H54 (cell line): ENCODE results near the gene LRRC4C.

Source experiments
- DNase-seq: peaks from one replicate; pipeline ENCODE4 v3.0.0; 2011; ENCODE audit warnings: low spot score, mixed read lengths; ENCODE audit not compliant: insufficient read length
- FAIRE-seq: peaks from 3 replicates; lab custom pipeline; 2011; peaks lifted over from hg19 to GRCh38; lab: Jason Lieb, UNC
- POLR2A ChIP-seq: IDR thresholded peaks from 2 replicates; pipeline ENCODE4 v1.6.1; 2011; ENCODE audit warnings: low read depth, mild to moderate bottlenecking, low read length

LRRC4C gene

GRCh38 chr11:40100781-40101180 lies 1358.7 kb downstream of the LRRC4C start:
- no peak for FAIRE-seq
- no peak for TF ChIP-seq POLR2A
- DNase-seq: no peak

- DNase-seq (no peak), FAIRE-seq (no peak)
- no peak for TF ChIP-seq POLR2A
These were observed 1359.3 kb downstream of the LRRC4C start for GRCh38 chr11:40100162-40100553.

GRCh38 chr11:40099426-40100161 lies 1359.9 kb downstream of the LRRC4C start:
- FAIRE-seq: no peak
- DNase-seq: no peak
- TF ChIP-seq POLR2A: no peak

GRCh38 chr11:40095446-40095845 lies 1364.0 kb downstream of the LRRC4C start:
- DNase-seq (no peak), FAIRE-seq (no peak)
- no peak for TF ChIP-seq POLR2A

- FAIRE-seq (no peak), DNase-seq (no peak)
- no peak for TF ChIP-seq POLR2A
These were observed 1364.5 kb downstream of the LRRC4C start for GRCh38 chr11:40094954-40095353.

GRCh38 chr11:40080434-40080833 lies 1379.0 kb downstream of the LRRC4C start:
- DNase-seq (no peak), FAIRE-seq (no peak)
- no peak for TF ChIP-seq POLR2A
